H1 (cell line): ENCODE data around the gene SEC31A. TPM values are rescaled to one million over a fixed set of nuclear protein-coding genes. Genes with fewer than 3 reads are reported as not detected.

Experiments used
- BRCA1 ChIP-seq: IDR thresholded peaks from 2 replicates; pipeline ENCODE4 v1.6.1; 2012; ENCODE audit warnings: low read depth, low read length, improper control_type of control experiment
- CREB1 ChIP-seq: IDR thresholded peaks from 2 replicates; pipeline ENCODE4 v1.6.1; 2012; ENCODE audit warnings: inconsistent platforms
- POLR2A ChIP-seq, 2 experiments: IDR thresholded peaks; 1 replicate in 1 of 2; 2 replicates in 1 of 2; pipeline ENCODE4 v1.6.1; 2011; ENCODE audit warnings: low read depth in 2 of 2, low read length in 2 of 2, mild to moderate bottlenecking in 2 of 2; ENCODE audit errors: control extremely low read depth in 1 of 2
- TAF1 ChIP-seq: IDR thresholded peaks from 2 replicates; pipeline ENCODE4 v1.6.1; 2011; ENCODE audit warnings: mild to moderate bottlenecking, low read depth, low read length
- TBP ChIP-seq: IDR thresholded peaks from 2 replicates; pipeline ENCODE4 v1.6.1; 2011; ENCODE audit warnings: low read depth, low read length, improper control_type of control experiment
- TCF12 ChIP-seq: IDR thresholded peaks from 2 replicates; pipeline ENCODE4 v1.6.1; 2011; ENCODE audit warnings: low read depth, mild to moderate bottlenecking, low read length
- polyA plus RNA-seq, 7 experiments: library from polyadenylated mRNA; depleted of rRNA in 3 of 7; stranded (reverse) in 5 of 7; unstranded in 2 of 7; fragments of >200 nt in 5 of 7; fragments of 200-250 nt in 2 of 7; gene quantifications; 1 replicate in 5 of 7; 2 replicates in 1 of 7; 4 replicates in 1 of 7; pipeline versions ENCODE4 v1.2.1 to v1.2.3, GENCODE V29; 2011 to 2013; ENCODE audit warnings: missing spikeins in 2 of 7, mixed read lengths in 2 of 7
- total RNA-seq: library from RNA; stranded (reverse); fragmentation: NEBNext Ultra II Directional; extraction: Animal tissue kit (Norgen Biotek cat#: 25700); gene quantifications from 2 replicates; pipeline ENCODE4 v1.2.1, GENCODE V29; 2021
- TF ChIP-seq, protein P1 (sequence below): fragments of 300-600 bp; sonication (generic); IDR thresholded peaks from 2 replicates; pipeline ENCODE4 v1.7.1; 2012; ENCODE audit warnings: low read length, moderate library complexity, mild to moderate bottlenecking, inconsistent platforms; ENCODE audit not compliant: insufficient replicate concordance
- TF ChIP-seq, protein P2 (sequence below): IDR thresholded peaks from 2 replicates; pipeline ENCODE4 v1.6.1; 2012; ENCODE audit warnings: inconsistent platforms

Gene SEC31A
- total and polyA plus RNA-seq, 2 of the 8 experiments (the other 6 are each of a cell fraction or from before 2014, with no cell fraction given) = 112 to 125 TPM

DNA sequence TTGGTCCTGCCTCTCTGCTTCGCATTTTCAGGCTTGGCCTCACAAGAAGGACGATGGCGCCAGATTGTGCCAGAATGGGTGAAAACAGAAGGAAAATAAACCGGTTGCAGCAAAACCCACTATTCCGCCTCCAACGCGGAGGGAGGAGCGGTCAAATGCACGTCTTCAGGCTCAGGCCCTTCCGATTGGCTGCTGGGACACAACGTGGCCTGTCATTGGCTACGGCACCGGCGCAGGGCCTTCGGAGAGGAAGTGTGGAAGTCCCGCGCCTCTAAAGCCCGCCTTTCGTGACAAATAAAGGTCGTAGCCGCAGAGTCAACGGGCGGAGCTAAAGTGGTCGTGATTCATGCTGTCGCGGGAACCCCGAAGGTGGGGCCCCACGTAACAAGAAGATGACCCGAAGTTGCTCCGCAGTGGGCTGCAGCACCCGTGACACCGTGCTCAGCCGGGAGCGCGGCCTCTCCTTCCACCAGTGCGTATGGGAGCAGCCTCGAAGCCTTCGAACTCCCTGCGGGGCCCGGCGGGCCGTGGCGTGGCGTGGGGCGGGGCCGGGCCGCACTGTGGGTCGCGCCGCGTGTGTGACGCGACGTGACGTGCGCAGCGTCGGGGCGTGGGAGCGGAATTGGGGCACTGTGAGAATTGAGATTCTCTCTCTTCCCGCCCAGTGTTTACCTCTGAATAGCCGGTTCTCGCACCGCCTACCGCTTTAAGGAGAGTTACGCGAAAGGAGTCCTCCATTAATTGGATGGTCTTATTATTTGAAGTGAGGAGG lies 9.6 kb upstream of the SEC31A start, which contains the start of gene THAP9 (continued):
- TF ChIP-seq, protein P1, sequence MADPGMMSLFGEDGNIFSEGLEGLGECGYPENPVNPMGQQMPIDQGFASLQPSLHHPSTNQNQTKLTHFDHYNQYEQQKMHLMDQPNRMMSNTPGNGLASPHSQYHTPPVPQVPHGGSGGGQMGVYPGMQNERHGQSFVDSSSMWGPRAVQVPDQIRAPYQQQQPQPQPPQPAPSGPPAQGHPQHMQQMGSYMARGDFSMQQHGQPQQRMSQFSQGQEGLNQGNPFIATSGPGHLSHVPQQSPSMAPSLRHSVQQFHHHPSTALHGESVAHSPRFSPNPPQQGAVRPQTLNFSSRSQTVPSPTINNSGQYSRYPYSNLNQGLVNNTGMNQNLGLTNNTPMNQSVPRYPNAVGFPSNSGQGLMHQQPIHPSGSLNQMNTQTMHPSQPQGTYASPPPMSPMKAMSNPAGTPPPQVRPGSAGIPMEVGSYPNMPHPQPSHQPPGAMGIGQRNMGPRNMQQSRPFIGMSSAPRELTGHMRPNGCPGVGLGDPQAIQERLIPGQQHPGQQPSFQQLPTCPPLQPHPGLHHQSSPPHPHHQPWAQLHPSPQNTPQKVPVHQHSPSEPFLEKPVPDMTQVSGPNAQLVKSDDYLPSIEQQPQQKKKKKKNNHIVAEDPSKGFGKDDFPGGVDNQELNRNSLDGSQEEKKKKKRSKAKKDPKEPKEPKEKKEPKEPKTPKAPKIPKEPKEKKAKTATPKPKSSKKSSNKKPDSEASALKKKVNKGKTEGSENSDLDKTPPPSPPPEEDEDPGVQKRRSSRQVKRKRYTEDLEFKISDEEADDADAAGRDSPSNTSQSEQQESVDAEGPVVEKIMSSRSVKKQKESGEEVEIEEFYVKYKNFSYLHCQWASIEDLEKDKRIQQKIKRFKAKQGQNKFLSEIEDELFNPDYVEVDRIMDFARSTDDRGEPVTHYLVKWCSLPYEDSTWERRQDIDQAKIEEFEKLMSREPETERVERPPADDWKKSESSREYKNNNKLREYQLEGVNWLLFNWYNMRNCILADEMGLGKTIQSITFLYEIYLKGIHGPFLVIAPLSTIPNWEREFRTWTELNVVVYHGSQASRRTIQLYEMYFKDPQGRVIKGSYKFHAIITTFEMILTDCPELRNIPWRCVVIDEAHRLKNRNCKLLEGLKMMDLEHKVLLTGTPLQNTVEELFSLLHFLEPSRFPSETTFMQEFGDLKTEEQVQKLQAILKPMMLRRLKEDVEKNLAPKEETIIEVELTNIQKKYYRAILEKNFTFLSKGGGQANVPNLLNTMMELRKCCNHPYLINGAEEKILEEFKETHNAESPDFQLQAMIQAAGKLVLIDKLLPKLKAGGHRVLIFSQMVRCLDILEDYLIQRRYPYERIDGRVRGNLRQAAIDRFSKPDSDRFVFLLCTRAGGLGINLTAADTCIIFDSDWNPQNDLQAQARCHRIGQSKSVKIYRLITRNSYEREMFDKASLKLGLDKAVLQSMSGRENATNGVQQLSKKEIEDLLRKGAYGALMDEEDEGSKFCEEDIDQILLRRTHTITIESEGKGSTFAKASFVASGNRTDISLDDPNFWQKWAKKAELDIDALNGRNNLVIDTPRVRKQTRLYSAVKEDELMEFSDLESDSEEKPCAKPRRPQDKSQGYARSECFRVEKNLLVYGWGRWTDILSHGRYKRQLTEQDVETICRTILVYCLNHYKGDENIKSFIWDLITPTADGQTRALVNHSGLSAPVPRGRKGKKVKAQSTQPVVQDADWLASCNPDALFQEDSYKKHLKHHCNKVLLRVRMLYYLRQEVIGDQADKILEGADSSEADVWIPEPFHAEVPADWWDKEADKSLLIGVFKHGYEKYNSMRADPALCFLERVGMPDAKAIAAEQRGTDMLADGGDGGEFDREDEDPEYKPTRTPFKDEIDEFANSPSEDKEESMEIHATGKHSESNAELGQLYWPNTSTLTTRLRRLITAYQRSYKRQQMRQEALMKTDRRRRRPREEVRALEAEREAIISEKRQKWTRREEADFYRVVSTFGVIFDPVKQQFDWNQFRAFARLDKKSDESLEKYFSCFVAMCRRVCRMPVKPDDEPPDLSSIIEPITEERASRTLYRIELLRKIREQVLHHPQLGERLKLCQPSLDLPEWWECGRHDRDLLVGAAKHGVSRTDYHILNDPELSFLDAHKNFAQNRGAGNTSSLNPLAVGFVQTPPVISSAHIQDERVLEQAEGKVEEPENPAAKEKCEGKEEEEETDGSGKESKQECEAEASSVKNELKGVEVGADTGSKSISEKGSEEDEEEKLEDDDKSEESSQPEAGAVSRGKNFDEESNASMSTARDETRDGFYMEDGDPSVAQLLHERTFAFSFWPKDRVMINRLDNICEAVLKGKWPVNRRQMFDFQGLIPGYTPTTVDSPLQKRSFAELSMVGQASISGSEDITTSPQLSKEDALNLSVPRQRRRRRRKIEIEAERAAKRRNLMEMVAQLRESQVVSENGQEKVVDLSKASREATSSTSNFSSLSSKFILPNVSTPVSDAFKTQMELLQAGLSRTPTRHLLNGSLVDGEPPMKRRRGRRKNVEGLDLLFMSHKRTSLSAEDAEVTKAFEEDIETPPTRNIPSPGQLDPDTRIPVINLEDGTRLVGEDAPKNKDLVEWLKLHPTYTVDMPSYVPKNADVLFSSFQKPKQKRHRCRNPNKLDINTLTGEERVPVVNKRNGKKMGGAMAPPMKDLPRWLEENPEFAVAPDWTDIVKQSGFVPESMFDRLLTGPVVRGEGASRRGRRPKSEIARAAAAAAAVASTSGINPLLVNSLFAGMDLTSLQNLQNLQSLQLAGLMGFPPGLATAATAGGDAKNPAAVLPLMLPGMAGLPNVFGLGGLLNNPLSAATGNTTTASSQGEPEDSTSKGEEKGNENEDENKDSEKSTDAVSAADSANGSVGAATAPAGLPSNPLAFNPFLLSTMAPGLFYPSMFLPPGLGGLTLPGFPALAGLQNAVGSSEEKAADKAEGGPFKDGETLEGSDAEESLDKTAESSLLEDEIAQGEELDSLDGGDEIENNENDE = no peak
- TF ChIP-seq TBP (peak; percentile 90), CREB1 (peak; percentile 82), BRCA1 (no peak; the same call in 1 of the 2 replicates), POLR2A (IDR thresholded peaks at IDR 0.05; ENCODE audit: control extremely low read depth in 1 of 2, low read depth in 2 of 2, low read length in 2 of 2) (peak; percentile 78 to 88), TCF12 (no peak), TAF1 (peak; percentile 89)
- TF ChIP-seq, protein P2, sequence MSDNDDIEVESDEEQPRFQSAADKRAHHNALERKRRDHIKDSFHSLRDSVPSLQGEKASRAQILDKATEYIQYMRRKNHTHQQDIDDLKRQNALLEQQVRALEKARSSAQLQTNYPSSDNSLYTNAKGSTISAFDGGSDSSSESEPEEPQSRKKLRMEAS = peak; percentile 49; the same call in 1 of the 2 replicates
- TF ChIP-seq, all 59 proteins: peak for 18
